GM13977 (cell line): ENCODE results near the gene C16orf86.
A peak's percentile ranks its signal among the peaks of the same experiment; 100 is the strongest.

Experiments
- DNase-seq: peaks from one replicate; pipeline ENCODE4 v3.0.0; 2012; ENCODE audit warnings: low spot score
- in situ Hi-C: fragments of 300-500 bp; cut with MboI; formaldehyde crosslinking; loops from one replicate; pipeline ENCODE4 v1.12.0; 2022; ENCODE audit warnings: low sequenced_read_pairs, low pct_unique_long_range_greater_than_20kb, mixed read lengths, inconsistent platforms; ENCODE audit not compliant: unreplicated experiment
- TF ChIP-seq, protein P1 (sequence below): IDR thresholded peaks from 2 replicates; pipeline ENCODE4 v1.5.1; 2012; ENCODE audit warnings: mild to moderate bottlenecking, control low read depth; ENCODE audit not compliant: insufficient read depth; ENCODE audit errors: extremely low read depth, missing control alignments

C16orf86 gene

DNA sequence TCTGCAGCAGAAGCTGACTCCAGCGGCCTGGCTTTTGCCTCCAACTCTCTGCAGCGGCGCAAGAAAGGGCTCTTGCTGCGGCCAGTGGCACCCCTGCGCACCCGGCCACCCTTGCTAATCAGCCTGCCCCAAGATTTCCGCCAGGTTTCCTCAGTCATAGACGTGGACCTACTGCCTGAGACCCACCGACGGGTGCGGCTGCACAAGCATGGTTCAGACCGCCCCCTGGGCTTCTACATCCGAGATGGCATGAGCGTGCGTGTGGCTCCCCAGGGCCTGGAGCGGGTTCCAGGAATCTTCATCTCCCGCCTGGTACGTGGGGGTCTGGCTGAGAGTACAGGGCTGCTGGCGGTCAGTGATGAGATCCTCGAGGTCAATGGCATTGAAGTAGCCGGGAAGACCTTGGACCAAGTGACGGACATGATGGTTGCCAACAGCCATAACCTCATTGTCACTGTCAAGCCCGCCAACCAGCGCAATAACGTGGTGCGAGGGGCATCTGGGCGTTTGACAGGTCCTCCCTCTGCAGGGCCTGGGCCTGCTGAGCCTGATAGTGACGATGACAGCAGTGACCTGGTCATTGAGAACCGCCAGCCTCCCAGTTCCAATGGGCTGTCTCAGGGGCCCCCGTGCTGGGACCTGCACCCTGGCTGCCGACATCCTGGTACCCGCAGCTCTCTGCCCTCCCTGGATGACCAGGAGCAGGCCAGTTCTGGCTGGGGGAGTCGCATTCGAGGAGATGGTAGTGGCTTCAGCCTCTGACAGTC, 4.5 kb upstream of the C16orf86 start:
- in situ Hi-C loops: no loop called here
- DNase-seq: no peak
- TF ChIP-seq, protein P1, sequence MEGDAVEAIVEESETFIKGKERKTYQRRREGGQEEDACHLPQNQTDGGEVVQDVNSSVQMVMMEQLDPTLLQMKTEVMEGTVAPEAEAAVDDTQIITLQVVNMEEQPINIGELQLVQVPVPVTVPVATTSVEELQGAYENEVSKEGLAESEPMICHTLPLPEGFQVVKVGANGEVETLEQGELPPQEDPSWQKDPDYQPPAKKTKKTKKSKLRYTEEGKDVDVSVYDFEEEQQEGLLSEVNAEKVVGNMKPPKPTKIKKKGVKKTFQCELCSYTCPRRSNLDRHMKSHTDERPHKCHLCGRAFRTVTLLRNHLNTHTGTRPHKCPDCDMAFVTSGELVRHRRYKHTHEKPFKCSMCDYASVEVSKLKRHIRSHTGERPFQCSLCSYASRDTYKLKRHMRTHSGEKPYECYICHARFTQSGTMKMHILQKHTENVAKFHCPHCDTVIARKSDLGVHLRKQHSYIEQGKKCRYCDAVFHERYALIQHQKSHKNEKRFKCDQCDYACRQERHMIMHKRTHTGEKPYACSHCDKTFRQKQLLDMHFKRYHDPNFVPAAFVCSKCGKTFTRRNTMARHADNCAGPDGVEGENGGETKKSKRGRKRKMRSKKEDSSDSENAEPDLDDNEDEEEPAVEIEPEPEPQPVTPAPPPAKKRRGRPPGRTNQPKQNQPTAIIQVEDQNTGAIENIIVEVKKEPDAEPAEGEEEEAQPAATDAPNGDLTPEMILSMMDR: no peak

DNA sequence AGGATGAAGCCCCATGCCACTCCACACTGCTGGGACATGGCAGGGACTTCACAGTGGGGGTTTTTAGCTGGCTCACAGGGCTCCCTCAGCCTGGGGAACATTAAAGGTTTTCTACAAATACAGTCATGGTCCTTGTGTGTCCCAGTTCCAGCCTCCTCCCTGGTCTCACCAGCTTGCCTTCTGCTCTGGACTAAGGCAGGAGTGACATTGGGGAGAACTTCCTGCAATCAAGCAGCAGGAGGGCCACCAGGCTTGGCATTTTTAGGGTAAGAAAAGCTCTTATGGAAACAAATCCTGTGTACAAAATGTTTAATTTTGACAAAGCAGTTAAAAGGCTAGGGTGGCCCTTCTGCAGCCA, 4.0 kb upstream of the C16orf86 start:
- TF ChIP-seq, protein P1: no peak
- in situ Hi-C loops: no loop called here
- DNase-seq: no peak

DNA sequence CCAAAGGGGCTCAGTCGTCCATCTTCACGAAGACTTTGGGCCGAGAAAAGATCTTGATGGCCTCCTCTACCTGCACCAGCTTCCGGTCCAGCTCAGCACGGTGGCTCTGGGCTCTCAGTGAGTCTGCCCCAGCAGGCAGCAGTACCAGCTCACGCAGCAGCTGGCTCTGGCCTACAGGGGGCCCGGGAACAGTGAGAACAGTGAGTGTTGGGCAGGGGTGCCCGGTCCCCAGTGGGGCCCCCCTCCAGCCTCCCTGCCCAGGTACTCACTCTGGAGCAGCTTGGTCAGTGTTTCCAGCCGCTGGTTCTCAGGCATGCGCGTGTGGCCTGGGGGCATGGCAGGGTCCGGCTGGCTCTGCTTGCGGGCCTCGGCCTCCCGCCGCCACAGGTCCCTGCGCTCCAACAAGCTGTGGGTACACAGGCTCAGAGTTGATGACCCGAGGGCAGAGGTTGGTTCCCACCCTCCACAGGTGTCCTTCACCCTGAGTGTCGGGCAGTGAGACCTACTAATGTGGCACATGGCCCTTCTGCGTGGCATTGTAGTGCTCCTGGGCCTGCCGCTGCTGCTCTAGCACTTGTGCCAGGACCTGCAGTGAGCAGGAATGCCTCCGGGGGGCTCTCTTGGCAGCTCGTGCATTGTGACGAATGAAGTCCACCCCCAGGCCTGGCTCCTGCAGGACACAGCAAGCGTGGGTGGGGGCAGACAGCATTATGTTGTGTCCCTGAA, 3.3 kb upstream of the C16orf86 start:
- no peak for DNase-seq
- TF ChIP-seq, protein P1: peak; percentile 44
- in situ Hi-C loops: no loop called here

GRCh38 chr16:67663877-67664222, 2.8 kb upstream of the C16orf86 start:
- no peak for DNase-seq
- TF ChIP-seq, protein P1: no peak
- in situ Hi-C loops: no loop called here

- in situ Hi-C loops: no loop called here
These were observed 2.4 kb upstream of the C16orf86 start for GRCh38 chr16:67664258-67664657.

GRCh38 chr16:67664871-67665270, 1.7 kb upstream of the C16orf86 start:
- no peak for DNase-seq
- in situ Hi-C loops: no loop called here
- TF ChIP-seq, protein P1: no peak

More at GRCh38 chr16:67664258-67664657, 2.4 kb upstream of the C16orf86 start:
- no peak for DNase-seq
- TF ChIP-seq, protein P1: no peak
